Activated CD4-positive, alpha-beta T cell treated with anti-CD3 and anti-CD28 coated beads for 36 hours (primary cell): ENCODE results near the gene SLFNL1. TPM values are rescaled to one million over a fixed set of nuclear protein-coding genes. Genes with fewer than 3 reads are reported as not detected.

Source experiments
- ATAC-seq: fragments of 200-7000 bp; cut with Tn5 transposase; one replicate; pipeline ENCODE4 v1.10.0; 2021; ENCODE audit warnings: mild to moderate bottlenecking, moderate library complexity
- CTCF ChIA-PET: fragments of 350-600 bp; sonication (Branson Sonifier 250); formaldehyde crosslinking; loops from one replicate; lab custom pipeline; 2021; ENCODE audit warnings: antibody characterized with exemption; lab: Charles Lee
- POLR2A ChIA-PET: fragments of 350-600 bp; sonication (Branson Sonifier 250); formaldehyde crosslinking; loops from one replicate; lab custom pipeline; 2021; ENCODE audit warnings: antibody characterized with exemption, inconsistent platforms; lab: Charles Lee
- DNase-seq: peaks from one replicate; pipeline ENCODE4 v3.0.0-alpha.2; 2020
- H3K27ac Mint-ChIP-seq: one replicate; pipeline ENCODE4 v1.8.0; 2021; ENCODE audit warnings: mixed read lengths
- H3K27me3 Mint-ChIP-seq: one replicate; pipeline ENCODE4 v1.8.0; 2021; ENCODE audit warnings: mixed read lengths
- H3K36me3 Mint-ChIP-seq: one replicate; pipeline ENCODE4 v1.8.0; 2021; ENCODE audit warnings: low read depth, mixed read lengths
- H3K4me1 Mint-ChIP-seq: one replicate; pipeline ENCODE4 v1.8.0; 2021; ENCODE audit warnings: mixed read lengths
- H3K4me3 Mint-ChIP-seq: one replicate; pipeline ENCODE4 v1.8.0; 2021; ENCODE audit warnings: mild to moderate bottlenecking, moderate library complexity, mixed read lengths
- H3K9me3 Mint-ChIP-seq: one replicate; pipeline ENCODE4 v1.8.0; 2021; ENCODE audit warnings: low read depth, mixed read lengths
- intact Hi-C, 2 experiments: fragments of 100-400 bp; cut with DNase I in 1 of 2; cut with micrococcal nuclease in 1 of 2; formaldehyde crosslinking; loops; one replicate each; pipeline versions ENCODE4 v1.14.2 to v1.15.1; 2022 to 2024; cut with DNase I, micrococcal nuclease
- total RNA-seq, 2 experiments: library from RNA; stranded (reverse); gene quantifications; one replicate each; pipeline ENCODE4 v1.2.3, GENCODE V29; 2021

Gene SLFNL1
- total RNA-seq, 2 experiments from 2014 or later, result 0.14 TPM

DNA sequence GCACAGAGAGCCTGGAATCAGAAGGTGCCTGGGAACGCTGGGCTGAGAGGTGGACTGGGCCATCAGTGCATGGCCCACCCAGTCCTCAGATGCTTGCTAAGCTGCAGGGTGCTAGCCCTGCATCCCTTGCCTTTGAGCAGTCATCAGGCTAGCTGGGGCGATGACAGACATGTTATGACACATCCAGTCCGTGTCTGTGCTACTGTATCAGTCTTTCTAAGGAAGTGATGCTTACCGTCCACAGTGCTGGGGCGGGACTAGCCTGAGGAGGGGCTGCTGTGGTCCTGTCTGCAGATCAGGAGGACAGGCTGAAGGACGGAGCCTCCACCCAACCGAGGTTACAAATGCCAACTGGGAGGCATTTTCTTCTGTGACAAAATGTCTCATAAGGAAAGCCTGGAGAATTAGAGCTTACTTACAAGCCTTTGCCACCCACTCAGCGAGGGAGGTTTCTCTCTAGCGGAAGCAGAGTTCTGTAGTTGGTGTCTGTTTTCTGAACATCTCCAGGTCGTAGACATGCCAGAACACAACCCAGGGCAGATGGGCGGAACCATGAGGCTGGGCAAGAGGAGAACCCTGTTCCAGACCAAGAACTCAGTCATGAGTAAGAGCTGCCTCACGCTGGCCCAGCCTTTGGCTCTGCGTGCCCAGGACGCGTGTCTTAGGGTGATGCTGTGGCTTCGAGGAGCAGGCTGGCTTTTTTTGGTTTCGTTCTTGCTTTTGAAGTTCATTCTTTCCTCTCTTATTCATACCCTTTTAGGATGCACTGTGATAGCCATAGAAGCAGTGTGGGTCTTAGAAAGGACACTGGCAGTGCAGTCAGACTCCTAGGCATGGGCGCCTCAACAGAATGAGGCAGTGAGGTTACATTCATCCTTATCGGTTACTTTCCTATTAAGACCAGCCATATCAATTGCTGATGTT, 14.3 kb downstream of the SLFNL1 start:
- ChIA-PET POLR2A (no interaction called here), CTCF (interaction anchor here (1.5 kb wide), 1 partner anchor 55 kb away, joined by 3 read pairs; no protein-coding TSS in a partner anchor)
- Mint-ChIP-seq H3K4me1 (peaks cover 18% of the 10 kb centered on the region), H3K27me3 (no peaks in the 10 kb centered on the region), H3K4me3 (no peak overlapping the region), H3K27ac (peak overlapping the region; percentile 28), H3K9me3 (no peaks in the 10 kb centered on the region), H3K36me3 (peaks cover 89% of the 10 kb centered on the region)
- intact Hi-C loops, result no loop called here
- no peak for DNase-seq
- ATAC-seq, result no peak

- Mint-ChIP-seq H3K27me3 (no peaks in the 10 kb centered on the region), H3K4me1 (peaks cover 22% of the 10 kb centered on the region), H3K27ac (no peak overlapping the region), H3K36me3 (peaks cover 84% of the 10 kb centered on the region), H3K4me3 (no peak overlapping the region), H3K9me3 (no peaks in the 10 kb centered on the region)
- ChIA-PET CTCF (no interaction called here), POLR2A (no interaction called here)
- intact Hi-C loops, result loop anchor here in 1 of 2 experiments (2.0 kb wide), 1 partner anchor 15 kb away; the partner anchor contains the start of gene SLFNL1
- DNase-seq (no peak), ATAC-seq (no peak)
Observed at GRCh38 chr1:41005876-41006275, 15.6 kb downstream of the SLFNL1 start.

DNA sequence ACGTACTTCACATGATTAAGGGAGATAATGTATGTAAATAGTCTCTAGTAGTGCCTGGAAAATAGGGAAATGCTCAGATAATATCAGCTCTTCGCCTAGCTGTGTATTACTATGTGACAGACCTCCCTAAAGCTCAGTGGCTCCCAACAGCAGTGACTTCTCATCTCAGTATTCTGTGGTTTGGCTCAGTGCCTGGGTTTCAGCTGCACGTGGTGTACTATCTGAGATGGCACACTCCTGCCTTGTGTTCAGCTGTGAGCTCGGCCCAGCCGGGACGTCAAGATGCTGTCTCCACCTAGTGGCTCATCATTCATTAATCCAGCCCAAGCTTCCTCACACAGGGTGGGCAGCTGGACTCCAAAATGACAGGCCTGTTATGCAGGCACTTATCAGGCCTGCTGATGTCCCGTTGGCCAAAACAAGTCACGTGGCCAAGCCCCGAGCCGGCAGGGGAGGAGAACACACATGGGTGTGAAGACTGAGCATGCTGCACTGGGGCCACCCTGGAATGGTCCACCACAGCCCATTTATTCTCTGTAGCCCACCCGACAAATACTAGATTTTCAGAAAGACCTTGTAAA, 17.8 kb downstream of the SLFNL1 start:
- no peaks in the 10 kb centered on the region for H3K27me3 Mint-ChIP-seq
- H3K9me3 Mint-ChIP-seq, result no peaks in the 10 kb centered on the region
- POLR2A ChIA-PET, result interaction anchor here (0.7 to 1.8 kb wide), 4 partner anchors 11 to 24 kb away, joined by 4 to 7 read pairs (median 5); partner anchors contain the start of gene CTPS1
- intact Hi-C loops, result loop anchor here (1.0 to 5.0 kb wide), 4 partner anchors 17 to 239 kb away; partner anchors contain the start of genes SCMH1 (in 1 of the 2) and SLFNL1 (in 1 of the 2)
- H3K4me3 Mint-ChIP-seq, result no peak overlapping the region
- no peak overlapping the region for H3K27ac Mint-ChIP-seq
- peaks cover 26% of the 10 kb centered on the region for H3K4me1 Mint-ChIP-seq
- CTCF ChIA-PET, result interaction anchor here (0.6 to 3.7 kb wide), 13 partner anchors 8 to 1188 kb away, joined by 3 to 22 read pairs (median 4); no protein-coding TSS in a partner anchor
- H3K36me3 Mint-ChIP-seq, result peaks cover 79% of the 10 kb centered on the region
- ATAC-seq (peak; percentile 100), DNase-seq (peak; percentile 96)

- CTCF ChIA-PET, result interaction anchor here (0.6 to 3.7 kb wide), 12 partner anchors 8 to 1187 kb away, joined by 3 to 22 read pairs (median 4); no protein-coding TSS in a partner anchor
- H3K27me3 Mint-ChIP-seq, result no peaks in the 10 kb centered on the region
- H3K27ac Mint-ChIP-seq, result no peak overlapping the region
- no peak for DNase-seq
- no peaks in the 10 kb centered on the region for H3K9me3 Mint-ChIP-seq
- POLR2A ChIA-PET, result interaction anchor here (0.7 to 1.8 kb wide), 4 partner anchors 10 to 24 kb away, joined by 4 to 7 read pairs (median 5); partner anchors contain the start of gene CTPS1
- H3K4me1 Mint-ChIP-seq, result peaks cover 26% of the 10 kb centered on the region
- no peak for ATAC-seq
- intact Hi-C loops, result loop anchor here (1.0 to 5.0 kb wide), 3 partner anchors 19 to 239 kb away; partner anchors contain the start of gene SCMH1 (in 1 of the 2)
- H3K36me3 Mint-ChIP-seq, result peaks cover 79% of the 10 kb centered on the region
- H3K4me3 Mint-ChIP-seq, result no peak overlapping the region
Observed at GRCh38 chr1:41003127-41003639, 18.3 kb downstream of the SLFNL1 start.

DNA sequence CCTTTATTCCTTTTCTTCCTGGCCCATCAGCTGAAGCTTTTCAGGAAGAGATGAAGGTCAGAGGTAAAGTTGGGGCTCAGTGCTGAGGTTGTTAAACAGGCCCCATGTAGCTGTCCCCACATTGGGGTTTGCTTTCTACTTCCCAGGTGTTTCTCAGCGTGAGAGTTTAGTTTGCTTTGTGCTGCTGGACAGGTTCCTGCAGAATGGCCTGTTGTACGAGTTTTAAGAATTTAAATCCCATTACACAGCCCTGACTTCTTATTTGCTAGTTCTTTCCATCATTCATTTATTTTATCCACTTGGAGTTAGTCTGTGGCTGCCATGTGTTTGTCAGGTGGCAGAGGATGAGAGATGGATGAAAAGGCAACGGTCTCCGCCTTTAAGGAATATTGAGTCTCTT, 22.9 kb downstream of the SLFNL1 start:
- Mint-ChIP-seq H3K9me3 (no peaks in the 10 kb centered on the region), H3K36me3 (peaks cover 74% of the 10 kb centered on the region), H3K4me3 (no peak overlapping the region), H3K4me1 (peaks cover 23% of the 10 kb centered on the region), H3K27me3 (no peaks in the 10 kb centered on the region), H3K27ac (no peak overlapping the region)
- POLR2A ChIA-PET, result no interaction called here
- no peak for DNase-seq
- CTCF ChIA-PET, result interaction anchor here (0.6 kb wide), 1 partner anchor 98 kb away, joined by 3 read pairs; no protein-coding TSS in a partner anchor
- ATAC-seq, result no peak
- intact Hi-C loops, result no loop called here

DNA sequence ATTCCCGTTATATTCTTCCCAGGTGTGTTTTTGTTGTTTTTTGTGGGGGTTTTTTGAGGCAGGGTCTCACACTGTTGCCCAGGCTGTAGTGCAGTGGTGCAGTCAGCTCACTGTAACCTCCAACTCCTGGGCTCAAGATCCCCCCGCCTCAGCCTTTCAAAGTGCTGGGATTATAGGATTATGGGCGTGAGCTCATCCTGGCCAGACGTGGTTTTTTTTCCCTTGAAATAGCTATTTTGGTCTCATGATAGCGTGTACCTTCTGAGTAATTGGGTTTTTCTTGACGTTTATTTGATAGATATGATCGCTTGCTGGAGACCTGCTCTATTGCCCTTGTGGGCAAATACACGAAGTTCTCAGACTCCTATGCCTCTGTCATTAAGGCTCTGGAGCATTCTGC, 24.4 kb downstream of the SLFNL1 start:
- ATAC-seq (no peak), DNase-seq (no peak)
- no peak overlapping the region for H3K4me3 Mint-ChIP-seq
- H3K9me3 Mint-ChIP-seq, result no peaks in the 10 kb centered on the region
- ChIA-PET CTCF (interaction anchor here (0.6 to 1.1 kb wide), 2 partner anchors 12 to 161 kb away, joined by 3 read pairs; no protein-coding TSS in a partner anchor), POLR2A (no interaction called here)
- no peaks in the 10 kb centered on the region for H3K27me3 Mint-ChIP-seq
- intact Hi-C loops, result no loop called here
- H3K27ac Mint-ChIP-seq, result no peak overlapping the region
- peaks cover 66% of the 10 kb centered on the region for H3K36me3 Mint-ChIP-seq
- peaks cover 7% of the 10 kb centered on the region for H3K4me1 Mint-ChIP-seq

DNA sequence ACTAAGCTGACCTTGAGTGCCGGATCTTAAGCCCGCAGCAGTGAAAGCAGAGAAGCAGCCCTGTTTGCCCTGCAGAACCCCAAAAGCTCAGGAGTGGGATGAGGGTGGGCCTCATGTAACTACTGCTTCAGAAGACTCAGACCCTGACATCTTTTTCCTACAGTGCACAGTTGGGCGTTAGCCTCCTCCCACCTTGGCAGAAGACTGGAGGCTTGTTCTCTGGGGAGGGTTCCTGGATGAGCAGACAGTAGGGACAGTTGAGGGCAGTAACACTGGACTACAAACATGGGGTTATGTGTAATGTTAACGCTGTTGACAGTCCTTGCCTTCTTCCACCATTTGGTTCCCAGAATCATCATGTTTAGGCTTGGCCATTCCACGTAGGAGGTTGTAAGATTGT, 32.5 kb downstream of the SLFNL1 start:
- no peak for DNase-seq
- intact Hi-C loops, result no loop called here
- POLR2A ChIA-PET, result interaction anchor here (0.7 kb wide), 1 partner anchor 10 kb away, joined by 3 read pairs; the partner anchor contains the start of gene CTPS1
- ATAC-seq, result no peak
- peaks cover 28% of the 10 kb centered on the region for H3K4me1 Mint-ChIP-seq
- H3K4me3 Mint-ChIP-seq, result no peak overlapping the region
- CTCF ChIA-PET, result interaction anchor here (2.7 kb wide), 1 partner anchor 15 kb away, joined by 8 read pairs; no protein-coding TSS in a partner anchor
- no peaks in the 10 kb centered on the region for H3K27me3 Mint-ChIP-seq
- peaks cover 85% of the 10 kb centered on the region for H3K36me3 Mint-ChIP-seq
- no peak overlapping the region for H3K27ac Mint-ChIP-seq
- no peaks in the 10 kb centered on the region for H3K9me3 Mint-ChIP-seq

GRCh38 chr1:40988280-40988679, 33.2 kb downstream of the SLFNL1 start:
- Mint-ChIP-seq H3K27ac (no peak overlapping the region), H3K27me3 (no peaks in the 10 kb centered on the region), H3K4me3 (no peak overlapping the region), H3K4me1 (peaks cover 36% of the 10 kb centered on the region), H3K9me3 (no peaks in the 10 kb centered on the region), H3K36me3 (peaks cover 91% of the 10 kb centered on the region)
- POLR2A ChIA-PET, result no interaction called here
- CTCF ChIA-PET, result no interaction called here
- no peak for ATAC-seq
- intact Hi-C loops, result no loop called here
- no peak for DNase-seq

DNA sequence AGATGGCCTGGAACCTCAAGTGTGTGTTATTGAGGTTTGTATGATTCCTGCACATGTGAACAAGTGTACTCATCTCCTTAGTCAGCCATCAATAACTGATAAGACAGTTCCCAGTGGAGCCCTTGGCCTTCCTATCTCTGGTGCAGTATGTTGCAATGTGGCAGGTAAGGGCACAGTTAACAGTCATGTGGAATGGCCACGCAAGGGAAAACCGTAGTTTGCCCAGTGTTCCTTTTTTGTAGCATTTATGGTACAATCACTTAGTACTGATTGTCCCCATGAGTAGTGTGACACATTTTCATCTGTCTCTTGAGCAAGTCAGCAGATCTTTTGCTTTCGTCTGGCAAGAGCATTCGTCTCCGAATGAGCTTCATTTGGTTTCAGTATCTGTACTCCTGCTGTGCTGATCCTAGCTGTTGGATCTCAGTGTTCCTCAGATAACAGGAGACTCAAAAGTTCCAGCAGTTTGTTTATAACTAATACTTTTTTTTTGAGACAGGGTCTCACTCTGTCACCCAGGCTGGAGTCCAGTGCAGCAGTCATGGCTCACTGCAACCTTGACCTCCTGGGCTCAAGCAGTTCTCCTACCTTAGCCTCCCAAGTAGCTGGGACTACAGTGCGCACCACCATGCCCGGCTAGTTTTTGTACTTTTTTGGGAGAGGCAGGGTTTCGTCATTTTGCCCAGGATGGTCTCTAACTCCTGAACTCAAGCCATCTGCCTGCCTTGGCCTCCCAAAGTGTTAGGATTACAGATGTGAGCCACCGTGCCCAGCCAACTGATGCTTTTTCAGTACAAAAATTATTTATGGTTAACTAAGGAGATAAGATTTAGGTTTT, 33.9 kb downstream of the SLFNL1 start:
- POLR2A ChIA-PET, result interaction anchor here (0.7 kb wide), 1 partner anchor 320 kb away, joined by 3 read pairs; no protein-coding TSS in a partner anchor
- Mint-ChIP-seq H3K4me1 (peaks cover 42% of the 10 kb centered on the region), H3K9me3 (no peaks in the 10 kb centered on the region), H3K27ac (no peak overlapping the region), H3K4me3 (no peak overlapping the region), H3K36me3 (peaks cover 94% of the 10 kb centered on the region), H3K27me3 (no peaks in the 10 kb centered on the region)
- intact Hi-C loops, result no loop called here
- DNase-seq (no peak), ATAC-seq (no peak)
- CTCF ChIA-PET, result interaction anchor here (0.8 to 1.2 kb wide), 2 partner anchors 17 to 1718 kb away, joined by 3 read pairs; no protein-coding TSS in a partner anchor

GRCh38 chr1:40986956-40987355, 34.6 kb downstream of the SLFNL1 start:
- ChIA-PET CTCF (interaction anchor here (0.8 to 1.2 kb wide), 3 partner anchors 17 to 1718 kb away, joined by 3 read pairs; no protein-coding TSS in a partner anchor), POLR2A (no interaction called here)
- ATAC-seq (no peak), DNase-seq (no peak)
- H3K4me3 Mint-ChIP-seq, result no peak overlapping the region
- H3K27ac Mint-ChIP-seq, result peak overlapping the region; percentile 4
- intact Hi-C loops, result no loop called here
- no peaks in the 10 kb centered on the region for H3K27me3 Mint-ChIP-seq
- H3K36me3 Mint-ChIP-seq, result peaks cover 96% of the 10 kb centered on the region
- H3K9me3 Mint-ChIP-seq, result no peaks in the 10 kb centered on the region
- H3K4me1 Mint-ChIP-seq, result peaks cover 49% of the 10 kb centered on the region
